GM12891 (cell line): Measurements from ENCODE around the gene NUAK1.

Experiments used
- POLR2A ChIP-seq: IDR thresholded peaks from 2 replicates; pipeline ENCODE4 v1.6.1; 2011; ENCODE audit warnings: low read depth, low read length, control low read depth
- POLR2AphosphoS5 ChIP-seq: IDR thresholded peaks from 2 replicates; pipeline ENCODE4 v1.6.1; 2011; ENCODE audit warnings: low read depth, low read length, control low read depth
- POU2F2 ChIP-seq: IDR thresholded peaks from 2 replicates; pipeline ENCODE4 v1.6.1; 2011; ENCODE audit warnings: low read depth, mild to moderate bottlenecking, control low read depth, low read length, moderate library complexity
- TAF1 ChIP-seq: IDR thresholded peaks from 2 replicates; pipeline ENCODE4 v1.6.1; 2011; ENCODE audit warnings: low read depth, low read length, control low read depth

- TF ChIP-seq POLR2A: no peak
- TF ChIP-seq POLR2AphosphoS5: no peak
- no peak for TF ChIP-seq TAF1
- TF ChIP-seq POU2F2: no peak
Observed at GRCh38 chr12:106179086-106179485, 40.3 kb upstream of the NUAK1 start.
